ENCODE data around the gene CD300LG. TPM values are rescaled to one million over a fixed set of nuclear protein-coding genes. Genes with fewer than 3 reads are reported as not detected.
A peak's percentile ranks its signal among the peaks of the same experiment; 100 is the strongest.

Gene CD300LG
- total RNA-seq, 2 donors from 2014 or later = 0.09 to 33.5 TPM

GRCh38 chr17:43822570-43823190, 24.3 kb upstream of the CD300LG start:
- H3K36me3 ChIP-seq = no peaks in the 10 kb centered on the region
- WGBS = 75% methylated on average over 5 of the region's 5 CpGs
- TF ChIP-seq CTCF (IDR thresholded peaks at IDR 0.05) (no peak), POLR2AphosphoS5 (IDR thresholded peaks at IDR 0.05) (no peak), POLR2A (IDR thresholded peaks at IDR 0.05) (no peak)
- intact Hi-C loops (cut with DNase I) = no loop called here
- no peaks in the 10 kb centered on the region for H3K4me1 ChIP-seq (replicated peaks)
- H3K4me3 ChIP-seq = no peak overlapping the region
- H3K27ac ChIP-seq = peak overlapping the region; percentile 22 to 62
- H3K9me3 ChIP-seq = no peaks in the 10 kb centered on the region
- no peaks in the 10 kb centered on the region for H3K27me3 ChIP-seq (replicated peaks; ENCODE audit: insufficient read depth)
- DNase-seq (ENCODE audit: low spot score) = no peak

- WGBS = 48% methylated on average over 10 of the region's 10 CpGs
- Histone ChIP-seq H3K9me3 (no peaks in the 10 kb centered on the region), H3K36me3 (no peaks in the 10 kb centered on the region), H3K4me3 (no peak overlapping the region), H3K27me3 (replicated peaks; ENCODE audit: insufficient read depth) (no peaks in the 10 kb centered on the region), H3K4me1 (replicated peaks) (no peaks in the 10 kb centered on the region), H3K27ac (peak overlapping the region; percentile 22 to 62)
- intact Hi-C loops (cut with DNase I) = no loop called here
- peak; percentile 49 for DNase-seq (ENCODE audit: low spot score)
- TF ChIP-seq POLR2A (IDR thresholded peaks at IDR 0.05) = no peak
- peak; percentile 68 for TF ChIP-seq POLR2AphosphoS5 (IDR thresholded peaks at IDR 0.05)
Observed at GRCh38 chr17:43823350-43824084, 23.5 kb upstream of the CD300LG start.

GRCh38 chr17:43825567-43825966, 21.4 kb upstream of the CD300LG start:
- Histone ChIP-seq H3K36me3 (no peaks in the 10 kb centered on the region), H3K9me3 (no peaks in the 10 kb centered on the region), H3K27ac (no peak overlapping the region), H3K4me1 (replicated peaks) (no peaks in the 10 kb centered on the region), H3K27me3 (replicated peaks; ENCODE audit: insufficient read depth) (no peaks in the 10 kb centered on the region), H3K4me3 (no peak overlapping the region)
- intact Hi-C loops (cut with DNase I) = no loop called here
- DNase-seq (ENCODE audit: low spot score) = no peak
- TF ChIP-seq POLR2AphosphoS5 (IDR thresholded peaks at IDR 0.05) = no peak
- TF ChIP-seq CTCF (IDR thresholded peaks at IDR 0.05) = no peak
- TF ChIP-seq POLR2A (IDR thresholded peaks at IDR 0.05) = no peak
- WGBS = 84% methylated on average over 12 of the region's 12 CpGs

- 90% methylated on average over 7 of the region's 7 CpGs for WGBS
- Histone ChIP-seq H3K27me3 (replicated peaks; ENCODE audit: insufficient read depth) (no peaks in the 10 kb centered on the region), H3K4me3 (no peak overlapping the region), H3K27ac (no peak overlapping the region), H3K9me3 (no peaks in the 10 kb centered on the region), H3K4me1 (replicated peaks) (no peaks in the 10 kb centered on the region), H3K36me3 (no peaks in the 10 kb centered on the region)
- DNase-seq (ENCODE audit: low spot score) = no peak
- TF ChIP-seq CTCF (IDR thresholded peaks at IDR 0.05) (no peak), POLR2AphosphoS5 (IDR thresholded peaks at IDR 0.05) (no peak), POLR2A (IDR thresholded peaks at IDR 0.05) (no peak)
- intact Hi-C loops (cut with DNase I) = no loop called here
Observed at GRCh38 chr17:43826206-43826605, 20.8 kb upstream of the CD300LG start.

DNA sequence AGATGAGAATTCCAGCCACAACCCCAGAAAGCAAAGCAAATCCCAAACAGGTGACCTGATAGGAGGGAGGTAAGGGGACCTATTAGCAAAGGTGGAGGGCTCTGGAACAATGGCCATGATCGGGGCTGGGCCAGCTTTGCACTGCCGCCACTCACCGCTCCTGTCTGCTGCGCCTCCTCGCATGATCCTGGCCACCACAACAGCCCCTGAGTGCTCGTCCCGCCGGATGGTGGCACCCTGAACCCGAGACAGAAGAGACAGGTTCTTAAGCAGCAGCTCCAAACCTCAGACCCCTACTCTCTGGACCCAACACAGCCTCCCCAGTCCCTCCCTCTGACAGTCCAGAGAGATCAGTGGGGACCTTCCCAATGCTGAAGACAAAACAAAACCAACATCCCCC, 19.4 kb upstream of the CD300LG start:
- no peak for TF ChIP-seq CTCF (IDR thresholded peaks at IDR 0.05)
- TF ChIP-seq POLR2AphosphoS5 (IDR thresholded peaks at IDR 0.05) = no peak
- TF ChIP-seq POLR2A (IDR thresholded peaks at IDR 0.05) = no peak
- Histone ChIP-seq H3K4me3 (no peak overlapping the region), H3K27me3 (replicated peaks; ENCODE audit: insufficient read depth) (no peaks in the 10 kb centered on the region), H3K9me3 (no peaks in the 10 kb centered on the region), H3K4me1 (replicated peaks) (no peaks in the 10 kb centered on the region), H3K36me3 (no peaks in the 10 kb centered on the region), H3K27ac (no peak overlapping the region)
- intact Hi-C loops (cut with DNase I) = no loop called here
- 92% methylated on average over 9 of the region's 9 CpGs for WGBS
- DNase-seq (ENCODE audit: low spot score) = no peak

Measured in prostate gland (tissue), 2 donors.